ENCODE measurements around the gene PPP2R3B. TPM values are rescaled to one million over a fixed set of nuclear protein-coding genes. Genes with fewer than 3 reads are reported as not detected.

Gene PPP2R3B
- polyA plus RNA-seq, 1 experiment = 4.8 TPM

DNA sequence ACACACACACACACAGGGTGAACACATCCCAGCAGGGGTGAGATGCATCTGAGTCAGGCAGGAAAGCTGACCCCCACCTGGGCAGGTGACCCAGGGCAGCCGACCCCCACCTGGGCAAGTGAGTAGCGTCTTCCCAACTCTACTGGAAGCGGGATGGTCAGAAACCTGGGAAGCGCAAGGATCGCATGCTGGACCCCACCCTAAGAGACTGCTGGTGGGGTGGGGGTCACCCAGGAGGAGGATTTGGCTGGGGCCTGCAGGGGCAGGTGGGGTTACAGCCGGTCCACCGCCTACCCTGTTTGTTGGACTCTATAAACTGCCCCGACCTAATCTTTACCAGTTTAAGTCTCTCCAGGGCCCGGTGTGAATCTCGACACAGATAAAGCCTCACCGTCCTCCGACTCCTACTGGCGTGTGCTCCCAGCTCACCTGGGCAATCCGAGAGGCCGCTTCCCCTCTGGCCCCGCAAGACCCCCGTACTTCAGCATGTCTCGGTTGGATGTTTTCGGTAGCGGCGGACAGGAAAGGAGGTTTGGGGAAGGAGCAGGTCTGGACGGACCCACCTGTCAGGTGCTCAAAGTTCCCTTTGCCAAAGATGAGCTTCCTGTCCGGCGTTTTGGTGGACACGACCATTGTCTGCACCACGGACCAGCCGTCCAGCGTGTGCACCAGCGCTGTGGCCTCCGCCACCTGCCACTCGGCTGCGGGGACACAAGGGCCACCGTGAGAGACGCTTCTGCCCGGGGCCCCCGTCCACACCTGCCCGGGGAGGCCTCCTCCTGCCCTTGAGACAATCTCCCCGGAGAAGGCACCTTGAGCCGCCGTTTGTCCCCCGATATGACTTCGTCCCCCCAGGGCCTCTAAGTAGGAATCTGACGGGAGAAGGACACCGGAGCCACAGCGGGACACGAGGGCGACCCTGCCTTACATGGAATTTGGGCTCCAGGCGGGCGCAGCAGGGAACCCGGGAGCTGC lies 70.1 kb downstream of the PPP2R3B start:
- Histone ChIP-seq H3K4me3 (ENCODE audit: low read depth, low read length) (no peak overlapping the region), H3K27ac (ENCODE audit: low read depth, low read length) (peak overlapping the region; percentile 11), H3K27me3 (ENCODE audit: control insufficient read depth, insufficient read depth, low read length) (no peaks in the 10 kb centered on the region), H3K9me3 (ENCODE audit: control insufficient read depth, insufficient read depth, low read length) (peaks cover 5% of the 10 kb centered on the region; the same call in 1 of the 2 replicates)
- ChIA-PET CTCF (no interaction called here), POLR2A (no interaction called here)
- DNase-seq (ENCODE audit: low read depth, low spot score) = no peak
- TF ChIP-seq, protein P1, sequence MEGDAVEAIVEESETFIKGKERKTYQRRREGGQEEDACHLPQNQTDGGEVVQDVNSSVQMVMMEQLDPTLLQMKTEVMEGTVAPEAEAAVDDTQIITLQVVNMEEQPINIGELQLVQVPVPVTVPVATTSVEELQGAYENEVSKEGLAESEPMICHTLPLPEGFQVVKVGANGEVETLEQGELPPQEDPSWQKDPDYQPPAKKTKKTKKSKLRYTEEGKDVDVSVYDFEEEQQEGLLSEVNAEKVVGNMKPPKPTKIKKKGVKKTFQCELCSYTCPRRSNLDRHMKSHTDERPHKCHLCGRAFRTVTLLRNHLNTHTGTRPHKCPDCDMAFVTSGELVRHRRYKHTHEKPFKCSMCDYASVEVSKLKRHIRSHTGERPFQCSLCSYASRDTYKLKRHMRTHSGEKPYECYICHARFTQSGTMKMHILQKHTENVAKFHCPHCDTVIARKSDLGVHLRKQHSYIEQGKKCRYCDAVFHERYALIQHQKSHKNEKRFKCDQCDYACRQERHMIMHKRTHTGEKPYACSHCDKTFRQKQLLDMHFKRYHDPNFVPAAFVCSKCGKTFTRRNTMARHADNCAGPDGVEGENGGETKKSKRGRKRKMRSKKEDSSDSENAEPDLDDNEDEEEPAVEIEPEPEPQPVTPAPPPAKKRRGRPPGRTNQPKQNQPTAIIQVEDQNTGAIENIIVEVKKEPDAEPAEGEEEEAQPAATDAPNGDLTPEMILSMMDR (IDR thresholded peaks at IDR 0.05; ENCODE audit: low read depth, low read length) = no peak

DNA sequence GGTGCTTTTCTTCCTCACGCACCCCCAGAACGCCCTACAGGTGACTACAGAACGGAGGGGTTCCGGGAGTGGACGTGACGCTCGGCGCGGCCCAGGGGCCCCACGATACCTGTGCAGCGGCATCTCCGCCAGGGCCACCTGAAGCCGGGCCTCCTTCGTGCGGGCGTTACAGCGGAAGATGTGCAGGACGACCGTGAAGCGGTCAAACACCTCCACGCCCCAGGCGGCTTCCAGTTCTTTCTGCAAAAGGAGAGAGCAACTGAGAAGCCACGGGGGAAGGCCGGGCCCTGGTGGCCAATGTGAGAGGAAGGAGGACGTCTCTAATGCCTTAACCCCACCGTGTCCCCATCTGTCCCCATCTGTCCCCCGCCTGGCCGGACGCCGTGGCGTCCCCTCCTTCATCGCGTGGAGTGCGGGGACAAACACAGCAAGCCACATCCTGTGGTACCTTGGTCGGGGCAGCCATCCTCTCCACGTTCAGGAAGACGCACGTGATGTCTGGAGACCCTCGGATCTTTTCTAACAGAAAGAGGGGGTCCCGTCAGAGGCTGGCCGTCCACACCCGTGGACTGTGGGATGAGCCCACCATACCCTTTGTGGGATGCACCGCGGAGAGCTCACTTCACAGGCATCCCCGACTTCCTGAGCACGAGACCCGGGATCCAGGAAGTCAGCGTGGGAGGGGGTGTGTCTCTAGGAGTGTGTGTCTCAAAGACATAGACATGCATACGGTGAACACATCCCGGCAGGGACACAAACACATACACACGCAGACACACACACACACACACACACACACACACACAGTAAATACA lies 71.7 kb downstream of the PPP2R3B start:
- TF ChIP-seq, protein P1 (IDR thresholded peaks at IDR 0.05; ENCODE audit: low read depth, low read length) = no peak
- Histone ChIP-seq H3K27me3 (ENCODE audit: control insufficient read depth, insufficient read depth, low read length) (no peaks in the 10 kb centered on the region), H3K27ac (ENCODE audit: low read depth, low read length) (no peak overlapping the region), H3K4me3 (ENCODE audit: low read depth, low read length) (no peak overlapping the region), H3K9me3 (ENCODE audit: control insufficient read depth, insufficient read depth, low read length) (peaks cover 5% of the 10 kb centered on the region; the same call in 1 of the 2 replicates)
- CTCF ChIA-PET = no interaction called here
- POLR2A ChIA-PET = no interaction called here
- no peak for DNase-seq (ENCODE audit: low read depth, low spot score)

DNA sequence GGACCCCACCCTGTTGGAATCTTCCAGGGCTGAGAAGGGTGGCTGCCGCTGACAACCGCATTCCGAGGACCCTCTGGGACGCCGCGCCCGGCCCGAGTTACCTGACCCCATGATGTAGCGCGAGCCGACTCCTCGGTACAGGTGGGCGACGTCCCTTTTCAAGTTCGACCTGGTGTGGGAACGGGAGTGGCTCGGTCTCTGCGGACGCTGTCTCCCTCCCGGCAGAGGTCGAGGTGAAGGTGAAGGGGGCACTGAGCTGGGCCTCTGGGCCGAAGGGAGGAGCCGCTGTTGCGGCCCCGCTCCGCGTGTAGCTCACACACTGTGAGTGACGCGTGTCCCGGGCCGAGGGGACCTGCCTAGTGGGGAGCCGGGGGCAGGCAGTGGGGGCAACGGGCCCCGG lies 72.7 kb downstream of the PPP2R3B start:
- CTCF ChIA-PET = no interaction called here
- H3K27ac ChIP-seq (ENCODE audit: low read depth, low read length) = no peak overlapping the region

DNA sequence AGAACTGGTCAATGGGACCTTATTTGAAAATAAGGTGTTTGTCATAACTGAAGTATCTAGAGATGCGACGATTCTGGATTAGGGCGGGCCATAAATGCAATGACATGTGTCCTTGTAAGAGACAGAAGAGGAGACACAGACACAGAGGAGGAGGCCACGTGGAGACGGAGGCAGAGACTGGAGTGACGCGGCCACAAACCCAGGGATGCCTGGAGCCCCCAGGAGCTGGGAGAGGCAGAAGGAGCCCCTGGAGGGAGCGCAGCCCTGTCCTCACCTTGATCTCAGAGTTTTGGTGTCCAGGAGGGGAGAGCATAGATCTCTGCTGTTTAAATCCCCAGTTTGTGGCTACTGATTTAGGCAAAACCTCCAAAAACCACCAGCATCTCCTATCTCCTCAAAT lies 73.2 kb downstream of the PPP2R3B start:
- TF ChIP-seq, protein P1 (IDR thresholded peaks at IDR 0.05; ENCODE audit: low read depth, low read length) = no peak
- H3K4me3 ChIP-seq (ENCODE audit: low read depth, low read length) = no peak overlapping the region
- peaks cover 3% of the 10 kb centered on the region; the same call in 1 of the 2 replicates for H3K9me3 ChIP-seq (ENCODE audit: control insufficient read depth, insufficient read depth, low read length)
- ChIA-PET POLR2A (no interaction called here), CTCF (no interaction called here)
- DNase-seq (ENCODE audit: low read depth, low spot score) = no peak
- no peaks in the 10 kb centered on the region for H3K27me3 ChIP-seq (ENCODE audit: control insufficient read depth, insufficient read depth, low read length)
- H3K27ac ChIP-seq (ENCODE audit: low read depth, low read length) = no peak overlapping the region

More for the DNA sequence above, 72.7 kb downstream of the PPP2R3B start:
- H3K27me3 ChIP-seq (ENCODE audit: control insufficient read depth, insufficient read depth, low read length) = no peaks in the 10 kb centered on the region
- H3K4me3 ChIP-seq (ENCODE audit: low read depth, low read length) = no peak overlapping the region
- H3K9me3 ChIP-seq (ENCODE audit: control insufficient read depth, insufficient read depth, low read length) = peaks cover 3% of the 10 kb centered on the region; the same call in 1 of the 2 replicates
- DNase-seq (ENCODE audit: low read depth, low spot score) = no peak
- POLR2A ChIA-PET = no interaction called here
- TF ChIP-seq, protein P1 (IDR thresholded peaks at IDR 0.05; ENCODE audit: low read depth, low read length) = no peak

All from AG04450 (cell line).